GM21367 (cell line): ENCODE data around the gene HSPA1B.
"Not testable (repeated sequence)": the region's sequence is repeated elsewhere in the genome, so short reads cannot be mapped to it uniquely, and the experiment has no call there.

ENCODE experiments used
- ATAC-seq: cut with Tn5 transposase; IDR thresholded peaks from one replicate; pipeline ENCODE4 v1.9.1; 2021; ENCODE audit not compliant: unreplicated experiment

The HSPA1B gene

DNA sequence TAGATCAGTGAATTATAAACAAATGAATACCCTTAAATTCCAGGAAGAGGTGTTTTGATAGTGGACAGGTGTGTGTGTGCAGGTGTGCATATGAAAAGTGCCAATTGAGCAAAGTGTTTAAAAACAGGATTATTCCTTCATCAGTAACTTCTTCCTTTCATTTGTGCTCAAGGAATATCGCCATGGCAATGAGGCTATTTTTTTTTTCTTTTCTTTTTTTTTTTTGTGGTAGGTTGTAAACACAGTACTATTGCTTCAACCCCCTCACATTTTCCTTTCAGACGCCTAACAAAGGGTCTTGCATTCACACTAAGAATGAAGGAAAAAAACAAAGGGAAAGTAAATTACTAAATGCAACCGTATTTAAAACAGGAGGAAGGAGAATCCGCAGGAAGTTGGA lies 2.0 kb upstream of the HSPA1B start:
- ATAC-seq: no peak

- ATAC-seq: no peak
Measured at GRCh38 chr6:31826793-31827285, 699 bp upstream of the HSPA1B start.

GRCh38 chr6:31829633-31830283 lies 2.2 kb downstream of the HSPA1B start:
- ATAC-seq: no peak

DNA sequence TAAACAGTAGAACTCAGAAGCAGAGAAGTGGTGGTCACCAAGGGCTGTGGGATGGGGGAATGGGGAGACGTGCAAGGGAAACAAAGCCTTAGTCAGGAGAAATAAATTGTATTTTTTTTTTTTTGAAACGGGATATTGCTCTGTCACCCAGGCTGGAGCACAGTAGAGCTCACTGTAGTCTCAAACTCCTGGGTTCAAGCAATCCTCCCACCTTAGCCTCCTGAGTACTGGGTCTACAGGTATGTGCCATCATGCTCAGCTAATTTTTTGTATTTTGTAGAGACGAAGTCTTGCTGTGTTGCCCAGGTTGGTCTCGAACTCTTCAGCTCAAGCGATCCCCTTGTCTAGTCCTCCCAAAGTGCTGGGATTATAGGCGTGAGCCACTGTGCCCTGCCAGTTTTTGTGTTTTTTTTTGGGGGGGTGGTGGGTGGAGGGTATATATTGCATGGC lies 3.4 kb downstream of the HSPA1B start:
- ATAC-seq: no peak

GRCh38 chr6:31831350-31832215 lies 4.0 kb downstream of the HSPA1B start:
- no peak for ATAC-seq

DNA sequence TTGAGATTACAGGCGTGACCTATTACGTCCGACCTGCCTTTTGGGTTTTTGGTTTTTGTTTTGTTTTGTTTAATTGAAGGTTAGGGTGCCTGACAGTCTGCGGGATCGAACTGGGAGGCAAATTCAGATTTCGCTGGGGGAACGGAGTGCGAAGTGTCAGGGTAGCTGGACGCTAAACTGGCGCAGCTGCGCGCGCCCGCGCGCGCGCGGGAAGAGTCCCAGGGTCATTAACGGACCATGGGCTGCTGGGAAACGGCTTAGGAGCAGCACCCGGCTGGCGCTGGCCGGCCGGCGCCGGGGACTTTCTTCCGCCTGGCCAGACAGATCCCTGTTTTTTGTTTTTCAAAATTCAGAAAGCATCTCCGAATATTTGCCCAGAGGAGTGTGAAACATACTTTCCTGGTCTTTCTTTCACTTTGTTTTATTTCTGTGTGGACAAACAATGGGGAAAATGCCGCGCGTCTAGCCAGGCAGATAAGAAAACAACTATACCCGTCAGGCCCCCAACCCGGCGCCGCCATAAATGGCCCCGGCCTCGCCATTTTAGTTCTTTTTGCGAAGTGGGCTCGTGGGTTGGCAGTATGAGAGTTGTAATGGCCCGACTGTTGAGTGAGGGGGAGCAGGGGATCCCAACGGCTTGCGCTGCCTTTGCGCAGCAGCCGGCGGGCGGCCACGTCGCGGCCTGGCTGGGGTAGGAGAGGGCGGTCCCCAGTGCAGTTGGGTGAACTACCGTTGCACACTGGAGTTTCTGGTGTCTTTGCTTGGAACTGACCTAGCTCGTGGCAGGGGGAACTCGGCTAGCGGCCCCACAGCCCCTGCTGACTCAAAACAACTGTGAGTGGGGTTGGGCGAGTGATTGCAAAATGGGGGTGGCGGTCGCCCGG lies 7.1 kb downstream of the HSPA1B start:
- ATAC-seq: no peak

GRCh38 chr6:31836047-31836473 lies 8.5 kb downstream of the HSPA1B start:
- no peak for ATAC-seq

DNA sequence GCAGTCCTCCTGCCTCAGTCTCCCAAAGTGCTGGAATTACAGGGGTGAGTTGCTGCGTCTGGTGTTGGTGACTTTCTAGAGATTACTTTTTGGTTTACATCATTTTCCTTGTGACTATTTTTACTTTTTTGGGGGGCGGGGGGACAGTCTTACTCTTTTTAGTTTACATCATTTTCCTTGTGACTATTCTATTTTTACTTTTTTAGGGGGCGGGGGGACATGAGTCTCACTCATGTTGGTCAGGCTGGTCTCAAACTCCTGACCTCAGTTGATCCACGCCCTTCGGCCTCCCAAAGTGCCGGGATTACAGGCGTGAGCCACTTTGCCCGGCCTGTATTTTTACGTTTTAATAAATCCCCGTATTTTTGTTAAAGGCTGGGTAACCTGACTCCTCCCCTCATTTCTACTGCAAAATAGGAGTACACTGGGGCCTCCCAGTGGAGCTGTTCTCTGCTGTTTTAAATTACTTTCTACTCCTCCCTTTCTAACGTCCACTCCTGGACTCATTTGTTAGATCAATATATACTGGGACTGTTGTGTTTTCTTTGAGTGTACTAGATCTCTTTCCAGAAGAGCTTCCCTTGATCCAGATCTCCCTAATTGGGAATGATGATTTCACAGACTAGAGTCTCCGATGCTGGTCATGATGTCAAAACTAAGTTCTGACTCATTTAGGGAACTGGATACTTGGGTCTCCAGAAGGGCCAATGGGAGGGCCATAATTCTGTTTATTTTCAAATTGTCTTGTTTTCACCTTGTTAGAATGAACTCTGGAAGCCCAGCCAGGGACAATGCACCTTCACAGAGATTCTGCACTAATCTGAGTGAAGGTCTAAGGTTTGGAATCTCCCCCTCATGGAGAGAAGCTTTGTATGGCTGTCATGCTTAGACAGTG lies 9.2 kb downstream of the HSPA1B start:
- no peak for ATAC-seq

- no peak for ATAC-seq
Measured at GRCh38 chr6:31837369-31838113, 10.0 kb downstream of the HSPA1B start.

GRCh38 chr6:31838114-31838553 lies 10.6 kb downstream of the HSPA1B start:
- not testable (repeated sequence) for ATAC-seq

- no peak for ATAC-seq
Measured at GRCh38 chr6:31838968-31839367, 11.4 kb downstream of the HSPA1B start.

DNA sequence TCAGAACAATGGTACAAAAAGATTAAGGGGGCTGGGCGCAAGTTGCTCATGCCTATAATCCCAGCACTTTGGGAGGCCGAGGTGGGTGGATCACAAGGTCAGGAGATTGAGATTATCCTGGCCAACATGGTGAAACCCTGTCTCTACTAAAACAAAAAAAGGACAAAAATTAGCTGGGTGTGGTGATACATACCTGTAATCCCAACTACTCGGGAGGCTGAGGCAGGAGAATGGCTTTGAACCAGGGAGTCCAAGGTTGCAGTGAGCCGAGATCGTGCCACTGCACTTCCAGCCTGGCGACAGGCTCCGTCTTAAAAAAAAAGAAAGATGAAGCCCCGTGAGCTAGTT lies 12.2 kb downstream of the HSPA1B start:
- ATAC-seq: not testable (repeated sequence)

DNA sequence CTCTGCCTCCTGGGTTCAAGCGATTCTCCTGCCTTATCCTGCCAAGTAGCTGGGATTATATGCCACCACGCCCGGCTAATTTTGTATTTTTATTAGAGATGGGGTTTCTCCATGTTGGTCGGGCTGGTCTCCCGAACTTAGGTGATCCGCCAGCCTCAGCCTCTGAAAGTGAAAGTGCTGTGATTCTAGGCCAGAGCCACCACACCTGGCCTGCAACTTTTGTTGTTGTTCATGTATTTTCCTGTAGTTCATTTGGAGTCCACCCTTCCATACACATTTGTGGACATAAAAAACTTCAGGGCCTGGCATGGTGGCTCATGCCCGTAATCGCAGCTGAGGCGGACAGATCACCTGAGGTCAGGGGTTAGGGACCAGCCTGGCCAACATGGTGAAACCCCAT lies 14.5 kb downstream of the HSPA1B start:
- ATAC-seq: no peak

GRCh38 chr6:31844507-31844906 lies 17.0 kb downstream of the HSPA1B start:
- ATAC-seq: no peak

DNA sequence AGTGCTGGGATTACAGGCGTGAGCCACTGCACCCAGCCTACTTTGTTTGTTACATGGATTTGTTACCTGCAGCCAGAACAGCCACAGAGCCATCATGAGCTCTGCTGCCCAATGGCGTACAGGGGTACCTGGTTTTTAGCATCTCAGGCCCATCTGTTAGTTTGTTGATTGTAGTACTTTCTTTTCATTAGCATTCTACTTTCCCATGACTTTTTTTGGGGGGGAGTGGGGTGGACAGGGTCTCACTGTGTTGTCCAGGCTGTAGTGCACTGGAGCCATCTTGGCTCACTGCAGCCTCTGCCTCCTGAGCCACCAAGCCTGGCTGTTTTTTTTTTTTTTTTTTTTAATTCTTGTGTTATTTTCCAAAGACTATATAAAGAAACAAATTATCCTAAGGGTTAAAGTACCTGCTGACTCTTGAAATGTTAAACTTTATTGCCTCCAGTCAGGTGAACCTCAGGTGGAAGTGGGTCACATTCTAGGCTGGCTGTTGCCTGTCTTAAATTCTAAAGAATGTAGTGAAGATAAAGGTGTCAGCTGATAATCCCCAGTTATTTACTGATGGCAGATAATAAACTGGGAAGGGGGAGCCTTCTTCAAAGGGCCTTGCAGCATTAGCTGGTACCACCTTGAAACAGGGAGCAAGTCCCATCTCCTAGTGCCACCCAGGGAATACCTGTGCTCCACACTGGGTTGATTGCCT lies 19.9 kb downstream of the HSPA1B start:
- no peak for ATAC-seq

GRCh38 chr6:31850765-31851484 lies 23.4 kb downstream of the HSPA1B start:
- no peak for ATAC-seq

GRCh38 chr6:31851485-31851832 lies 23.9 kb downstream of the HSPA1B start:
- ATAC-seq: no peak

- ATAC-seq: not testable (repeated sequence)
Measured at GRCh38 chr6:31851980-31852718, 24.6 kb downstream of the HSPA1B start.
